ENCODE data around the gene UPK1A. TPM values are rescaled to one million over a fixed set of nuclear protein-coding genes. Genes with fewer than 3 reads are reported as not detected.

Gene UPK1A
- total RNA-seq, 1 donor from 2014 or later: not detected

GRCh38 chr19:35622750-35623149, 43.6 kb upstream of the UPK1A start:
- no peaks in the 10 kb centered on the region for H3K9me3 Mint-ChIP-seq (ENCODE audit: unreplicated experiment)
- H3K4me1 Mint-ChIP-seq (ENCODE audit: unreplicated experiment): no peaks in the 10 kb centered on the region
- no peak overlapping the region for H3K27ac Mint-ChIP-seq (ENCODE audit: unreplicated experiment)
- no peak for TF ChIP-seq CTCF (IDR thresholded peaks at IDR 0.05; ENCODE audit: unreplicated experiment)
- H3K27me3 Mint-ChIP-seq (ENCODE audit: unreplicated experiment): peaks cover 14% of the 10 kb centered on the region
- peaks cover 25% of the 10 kb centered on the region for H3K36me3 Mint-ChIP-seq (ENCODE audit: low read depth, unreplicated experiment)
- DNase-seq (ENCODE audit: low spot score): no peak
- H3K4me3 Mint-ChIP-seq (ENCODE audit: unreplicated experiment): no peak overlapping the region

- TF ChIP-seq CTCF (IDR thresholded peaks at IDR 0.05; ENCODE audit: unreplicated experiment): no peak
- Mint-ChIP-seq H3K27ac (ENCODE audit: unreplicated experiment) (no peak overlapping the region), H3K36me3 (ENCODE audit: low read depth, unreplicated experiment) (peaks cover 25% of the 10 kb centered on the region), H3K4me3 (ENCODE audit: unreplicated experiment) (no peak overlapping the region), H3K4me1 (ENCODE audit: unreplicated experiment) (peaks cover 5% of the 10 kb centered on the region), H3K27me3 (ENCODE audit: unreplicated experiment) (peaks cover 14% of the 10 kb centered on the region), H3K9me3 (ENCODE audit: unreplicated experiment) (no peaks in the 10 kb centered on the region)
- DNase-seq (ENCODE audit: low spot score): no peak
Observed at GRCh38 chr19:35623327-35624010, 42.8 kb upstream of the UPK1A start.

GRCh38 chr19:35628264-35628564, 38.1 kb upstream of the UPK1A start:
- H3K4me1 Mint-ChIP-seq (ENCODE audit: unreplicated experiment): peaks cover 12% of the 10 kb centered on the region
- H3K4me3 Mint-ChIP-seq (ENCODE audit: unreplicated experiment): peak overlapping the region; percentile 98
- H3K27ac Mint-ChIP-seq (ENCODE audit: unreplicated experiment): peak overlapping the region; percentile 97
- peaks cover 6% of the 10 kb centered on the region for H3K27me3 Mint-ChIP-seq (ENCODE audit: unreplicated experiment)
- H3K9me3 Mint-ChIP-seq (ENCODE audit: unreplicated experiment): no peaks in the 10 kb centered on the region
- peaks cover 30% of the 10 kb centered on the region for H3K36me3 Mint-ChIP-seq (ENCODE audit: low read depth, unreplicated experiment)
- DNase-seq (ENCODE audit: low spot score): no peak
- TF ChIP-seq CTCF (IDR thresholded peaks at IDR 0.05; ENCODE audit: unreplicated experiment): no peak

DNA sequence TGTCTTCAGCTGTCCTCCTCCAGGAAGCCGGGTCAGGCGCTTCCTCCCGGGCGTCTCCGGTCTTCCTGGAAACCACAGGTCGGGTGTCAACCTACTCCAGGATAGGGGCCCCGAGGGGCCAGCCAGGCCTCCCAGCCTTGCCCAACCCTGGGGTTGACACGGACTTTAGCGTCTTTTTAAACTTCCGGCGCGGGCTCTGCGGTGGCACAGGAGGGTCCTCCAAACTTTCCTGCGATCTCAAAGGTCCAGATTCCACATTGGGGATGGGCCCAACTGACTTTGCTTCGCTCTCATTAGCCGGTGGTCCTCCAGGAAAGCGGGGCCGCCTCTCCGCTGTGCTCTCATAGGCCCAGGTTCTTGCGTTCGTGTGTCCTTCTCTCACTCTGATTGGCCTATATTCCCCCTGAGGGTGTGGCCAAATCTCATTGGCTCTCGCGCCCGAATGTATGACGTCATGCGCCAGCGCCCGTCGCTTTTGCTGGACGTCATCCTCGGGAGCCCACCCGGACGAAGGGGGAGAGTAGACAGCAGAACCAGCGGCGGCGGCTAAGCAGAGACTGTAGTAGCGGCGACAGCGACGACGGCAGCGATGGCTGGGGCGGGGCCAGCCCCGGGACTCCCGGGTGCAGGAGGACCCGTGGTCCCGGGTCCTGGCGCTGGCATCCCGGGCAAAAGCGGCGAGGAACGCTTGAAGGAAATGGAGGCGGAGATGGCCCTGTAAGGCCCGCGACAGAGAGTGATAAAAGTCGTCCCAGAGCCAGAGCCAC, 37.6 kb upstream of the UPK1A start, which contains the start of gene RBM42:
RBM42 (plus strand) TSS at position 472 of the 767 bp plus-strand sequence; CDS start at position 590, 118 bp downstream.
- Mint-ChIP-seq H3K36me3 (ENCODE audit: low read depth, unreplicated experiment) (peaks cover 29% of the 10 kb centered on the region), H3K27ac (ENCODE audit: unreplicated experiment) (peak within 1 kb of the TSS; percentile 97), H3K4me3 (ENCODE audit: unreplicated experiment) (peak within 1 kb of the TSS; percentile 98), H3K27me3 (ENCODE audit: unreplicated experiment) (peaks cover 7% of the 10 kb centered on the region), H3K4me1 (ENCODE audit: unreplicated experiment) (peaks cover 12% of the 10 kb centered on the region), H3K9me3 (ENCODE audit: unreplicated experiment) (no peaks in the 10 kb centered on the region)
- no peak for TF ChIP-seq CTCF (IDR thresholded peaks at IDR 0.05; ENCODE audit: unreplicated experiment)
- DNase-seq (ENCODE audit: low spot score): peak; percentile 97

DNA sequence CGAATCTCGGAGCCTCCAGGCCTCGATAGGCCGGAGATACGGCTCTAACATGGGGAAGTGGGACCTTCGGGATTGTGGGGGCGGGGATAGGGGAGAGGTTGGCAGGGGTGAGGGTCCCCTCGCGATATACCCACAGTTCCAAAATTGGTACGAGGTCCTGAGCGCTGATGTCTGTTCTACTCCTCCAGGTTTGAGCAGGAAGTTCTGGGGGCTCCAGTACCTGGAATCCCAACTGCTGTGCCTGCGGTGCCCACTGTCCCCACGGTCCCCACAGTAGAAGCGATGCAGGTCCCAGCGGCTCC, 37.0 kb upstream of the UPK1A start:
- no peak for DNase-seq (ENCODE audit: low spot score)
- peaks cover 29% of the 10 kb centered on the region for H3K36me3 Mint-ChIP-seq (ENCODE audit: low read depth, unreplicated experiment)
- H3K4me3 Mint-ChIP-seq (ENCODE audit: unreplicated experiment): peak overlapping the region; percentile 98
- TF ChIP-seq CTCF (IDR thresholded peaks at IDR 0.05; ENCODE audit: unreplicated experiment): no peak
- peak overlapping the region; percentile 52 for H3K27ac Mint-ChIP-seq (ENCODE audit: unreplicated experiment)
- H3K9me3 Mint-ChIP-seq (ENCODE audit: unreplicated experiment): no peaks in the 10 kb centered on the region
- H3K27me3 Mint-ChIP-seq (ENCODE audit: unreplicated experiment): peaks cover 7% of the 10 kb centered on the region
- peaks cover 12% of the 10 kb centered on the region for H3K4me1 Mint-ChIP-seq (ENCODE audit: unreplicated experiment)

All from endothelial cell (in vitro differentiated cells).